ENCODE measurements around the gene ISOC2. TPM values are rescaled to one million over a fixed set of nuclear protein-coding genes. Genes with fewer than 3 reads are reported as not detected.

Gene ISOC2
- total and polyA plus RNA-seq, 12 donors, result 42.5 to 117 (median 50.0) TPM

GRCh38 chr19:55467236-55468053 is 6.0 kb upstream of the ISOC2 start:
- no peaks in the 10 kb centered on the region for H3K9me3 ChIP-seq
- peak; percentile 99 to 100 (median 99) for TF ChIP-seq CTCF (IDR thresholded peaks at IDR 0.05)
- intact Hi-C loops (cut with DNase I), result loop anchor here (1.0 to 5.0 kb wide), 4 partner anchors 35 to 40 kb away; no protein-coding TSS in a partner anchor
- H3K4me1 ChIP-seq, result peaks cover 0 to 13% (median 8%) of the 10 kb centered on the region in 9 donors
- 30 to 33% methylated on average over 29 of the region's 29 CpGs for WGBS, 2 donors
- peak; percentile 57 to 80 for DNase-seq
- peak overlapping the region in 1 of 10 donors; percentile 15 for H3K27ac ChIP-seq
- no peak overlapping the region for H3K4me3 ChIP-seq
- H3K36me3 ChIP-seq, result no peaks in the 10 kb centered on the region
- no peaks in the 10 kb centered on the region for H3K27me3 ChIP-seq
- ATAC-seq, result peak; percentile 77 to 96 (median 88)

- no peak for TF ChIP-seq CTCF (IDR thresholded peaks at IDR 0.05)
- DNase-seq, result peak in 1 of 2 donors; percentile 4
- no peak for ATAC-seq
- Histone ChIP-seq H3K4me1 (peaks cover 0 to 20% (median 9%) of the 10 kb centered on the region in 9 donors), H3K4me3 (no peak overlapping the region), H3K36me3 (no peaks in the 10 kb centered on the region), H3K27me3 (no peaks in the 10 kb centered on the region), H3K9me3 (no peaks in the 10 kb centered on the region), H3K27ac (no peak overlapping the region)
- WGBS, 2 donors, result 82 to 90% methylated on average over 4 of the region's 4 CpGs
- intact Hi-C loops (cut with DNase I), result loop anchor here in 6 of 10 donors (2.0 to 5.0 kb wide), 3 partner anchors 36 to 41 kb away; no protein-coding TSS in a partner anchor
These were observed 4.8 kb upstream of the ISOC2 start for GRCh38 chr19:55466241-55466614.

- 87 to 88% methylated on average over 11 of the region's 11 CpGs for WGBS, 2 donors
- no peak for ATAC-seq
These were observed 4.2 kb upstream of the ISOC2 start for GRCh38 chr19:55465460-55466240.

More at GRCh38 chr19:55465460-55466240, 4.2 kb upstream of the ISOC2 start:
- Histone ChIP-seq H3K4me3 (no peak overlapping the region), H3K4me1 (peaks cover 0 to 26% (median 14%) of the 10 kb centered on the region in 9 donors), H3K9me3 (no peaks in the 10 kb centered on the region), H3K36me3 (no peaks in the 10 kb centered on the region), H3K27ac (no peak overlapping the region), H3K27me3 (no peaks in the 10 kb centered on the region)
- DNase-seq, result peak in 1 of 2 donors; percentile 1
- TF ChIP-seq CTCF (IDR thresholded peaks at IDR 0.05), result no peak
- intact Hi-C loops (cut with DNase I), result loop anchor here in 6 of 10 donors (2.0 to 5.0 kb wide), 3 partner anchors 37 to 42 kb away; no protein-coding TSS in a partner anchor
